SK-N-SH treated with all-trans-retinoic acid at 6 μM for 48 hours (cell line): ENCODE measurements around the gene GRK3.

Experiments
- ISL1 ChIP-seq: fragments of 250-450 bp; sonication (Bioruptor Pico); IDR thresholded peaks from 2 replicates; pipeline ENCODE4 v2.1.2; 2022; ENCODE audit warnings: mild to moderate bottlenecking, moderate library complexity
- PATZ1 ChIP-seq: fragments of 250-450 bp; sonication (Bioruptor Pico); IDR thresholded peaks from 2 replicates; pipeline ENCODE4 v1.8.0; 2020; ENCODE audit warnings: mild to moderate bottlenecking, moderate library complexity, borderline replicate concordance
- PPARA ChIP-seq: fragments of 250-450 bp; sonication (Bioruptor Pico); IDR thresholded peaks from 2 replicates; pipeline ENCODE4 v1.5.0; 2020; ENCODE audit warnings: mild to moderate bottlenecking, borderline replicate concordance
- TSHZ2 ChIP-seq: fragments of 250-450 bp; sonication (Bioruptor Pico); IDR thresholded peaks from 2 replicates; pipeline ENCODE4 v1.5.0; 2020; ENCODE audit warnings: mild to moderate bottlenecking, moderate library complexity
- TF ChIP-seq, protein P1 (sequence below): fragments of 250-450 bp; sonication (Bioruptor Pico); IDR thresholded peaks from 2 replicates; pipeline ENCODE4 v1.5.1; 2020; ENCODE audit warnings: low read depth, mild to moderate bottlenecking, moderate library complexity

- TF ChIP-seq, protein P1, sequence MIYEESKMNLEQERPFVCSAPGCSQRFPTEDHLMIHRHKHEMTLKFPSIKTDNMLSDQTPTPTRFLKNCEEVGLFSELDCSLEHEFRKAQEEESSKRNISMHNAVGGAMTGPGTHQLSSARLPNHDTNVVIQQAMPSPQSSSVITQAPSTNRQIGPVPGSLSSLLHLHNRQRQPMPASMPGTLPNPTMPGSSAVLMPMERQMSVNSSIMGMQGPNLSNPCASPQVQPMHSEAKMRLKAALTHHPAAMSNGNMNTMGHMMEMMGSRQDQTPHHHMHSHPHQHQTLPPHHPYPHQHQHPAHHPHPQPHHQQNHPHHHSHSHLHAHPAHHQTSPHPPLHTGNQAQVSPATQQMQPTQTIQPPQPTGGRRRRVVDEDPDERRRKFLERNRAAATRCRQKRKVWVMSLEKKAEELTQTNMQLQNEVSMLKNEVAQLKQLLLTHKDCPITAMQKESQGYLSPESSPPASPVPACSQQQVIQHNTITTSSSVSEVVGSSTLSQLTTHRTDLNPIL (CRISPR knock-in tag) = no peak
- no peak for TF ChIP-seq PATZ1
- TF ChIP-seq ISL1 (CRISPR knock-in tag) = no peak
- no peak for TF ChIP-seq TSHZ2 (CRISPR knock-in tag)
- TF ChIP-seq PPARA = no peak
Measured at GRCh38 chr22:25728071-25728470, 163.6 kb downstream of the GRK3 start.
